Osteoblast (primary cell): ENCODE measurements around the gene SLC25A25. TPM values are rescaled to one million over a fixed set of nuclear protein-coding genes. Genes with fewer than 3 reads are reported as not detected.
A peak's percentile ranks its signal among the peaks of the same experiment; 100 is the strongest.
"Not testable (repeated sequence)": the region's sequence is repeated elsewhere in the genome, so short reads cannot be mapped to it uniquely, and the experiment has no call there.

Source experiments
- DNase-seq: peaks from one replicate; pipeline ENCODE4 v3.0.0; 2011; ENCODE audit warnings: low spot score, mixed read lengths; ENCODE audit not compliant: insufficient read length; ENCODE audit errors: missing footprints
- H2AFZ ChIP-seq: 2 replicates; pipeline ENCODE4 v1.6.0; 2011; ENCODE audit warnings: mild to moderate bottlenecking, low read length
- H3K27ac ChIP-seq: 2 replicates; pipeline ENCODE4 v1.5.1; 2011; ENCODE audit warnings: mild to moderate bottlenecking, low read depth, low read length, moderate library complexity
- H3K27me3 ChIP-seq: 2 replicates; pipeline ENCODE4 v1.6.0; 2012; ENCODE audit warnings: mild to moderate bottlenecking, control low read depth, inconsistent platforms, low read length, moderate library complexity; ENCODE audit not compliant: insufficient read depth
- H3K36me3 ChIP-seq: 2 replicates; pipeline ENCODE4 v1.5.1; 2011; ENCODE audit warnings: mild to moderate bottlenecking, low read length, control low read depth, moderate library complexity; ENCODE audit not compliant: insufficient read depth
- H3K4me1 ChIP-seq: 2 replicates; pipeline ENCODE4 v1.5.1; 2011; ENCODE audit warnings: mild to moderate bottlenecking, low read length, control low read depth, moderate library complexity; ENCODE audit not compliant: insufficient read depth
- H3K4me2 ChIP-seq: 2 replicates; pipeline ENCODE4 v1.6.0; 2011; ENCODE audit warnings: mild to moderate bottlenecking, low read length; ENCODE audit not compliant: insufficient read depth
- H3K4me3 ChIP-seq: fragments of 200-600 bp; sonication (generic); 3 replicates; pipeline ENCODE4 v1.5.1; 2012; ENCODE audit warnings: mild to moderate bottlenecking, low read length, inconsistent platforms; ENCODE audit not compliant: insufficient read depth
- H3K79me2 ChIP-seq: 2 replicates; pipeline ENCODE4 v1.6.0; 2012; ENCODE audit warnings: mild to moderate bottlenecking, low read length, control low read depth, inconsistent platforms; ENCODE audit not compliant: insufficient read depth
- H3K9me3 ChIP-seq: 2 replicates; pipeline ENCODE4 v1.5.1; 2011; ENCODE audit warnings: low read depth, low read length, control low read depth
- H4K20me1 ChIP-seq: 2 replicates; pipeline ENCODE4 v1.6.0; 2012; ENCODE audit warnings: mild to moderate bottlenecking, low read length, control low read depth; ENCODE audit not compliant: insufficient read depth
- CTCF ChIP-seq: IDR thresholded peaks from 2 replicates; pipeline ENCODE4 v1.5.1; 2011; ENCODE audit warnings: mild to moderate bottlenecking, low read depth, low read length, moderate library complexity; ENCODE audit errors: extremely low read depth
- total RNA-seq: library from RNA; depleted of rRNA; stranded (reverse); fragments of >200 nt; gene quantifications from 2 replicates; pipeline ENCODE4 v1.2.3, GENCODE V29; 2012

The SLC25A25 gene
- total RNA-seq, 1 donor, result 13.4 TPM

DNA sequence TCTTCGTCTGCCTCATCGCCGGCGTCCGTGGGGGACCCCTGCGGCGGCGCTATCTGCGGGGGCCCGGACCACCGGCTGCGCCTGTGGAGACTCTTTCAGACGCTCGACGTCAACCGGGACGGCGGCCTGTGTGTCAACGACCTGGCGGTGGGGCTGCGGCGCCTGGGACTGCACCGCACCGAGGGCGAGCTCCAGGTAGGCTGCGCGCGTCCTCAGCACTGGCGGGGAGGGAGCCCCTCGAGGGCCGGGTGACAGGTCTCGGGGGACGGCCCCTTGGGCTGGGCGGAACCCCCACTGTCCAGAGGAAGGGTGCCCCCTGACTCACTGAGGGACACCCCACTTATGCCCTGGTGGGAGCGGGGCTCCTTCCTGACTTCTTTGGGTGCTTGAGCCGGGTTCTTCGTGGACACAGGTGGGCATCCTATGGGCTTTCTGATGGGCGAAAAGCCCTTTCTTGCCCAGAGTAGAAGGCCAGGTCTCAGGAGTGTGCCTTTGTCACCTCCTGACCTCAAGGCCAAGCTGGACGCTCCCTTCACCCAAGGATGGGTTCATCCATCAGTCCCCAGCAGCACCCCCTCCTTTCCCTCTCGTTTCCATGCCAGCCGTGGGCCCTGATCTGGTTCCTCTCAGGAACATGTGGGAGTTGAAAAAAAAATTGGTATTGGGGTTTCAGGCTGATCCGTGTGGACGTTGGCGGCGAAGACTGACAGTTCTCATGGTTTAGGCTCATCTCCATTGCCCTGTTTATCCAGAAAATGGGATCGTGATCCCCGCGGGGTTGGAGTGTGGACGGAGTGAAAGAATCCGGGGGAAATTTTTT lies 564 bp downstream of the SLC25A25 start:
- Histone ChIP-seq H3K4me2 (peak overlapping the region; percentile 98), H2AFZ (peak overlapping the region; percentile 67), H3K9me3 (no peaks in the 10 kb centered on the region), H3K4me1 (peaks cover 45% of the 10 kb centered on the region), H3K27me3 (no peaks in the 10 kb centered on the region), H3K36me3 (no peaks in the 10 kb centered on the region), H3K4me3 (peak overlapping the region; percentile 84), H3K27ac (peak overlapping the region; percentile 75), H3K79me2 (peaks cover 64% of the 10 kb centered on the region), H4K20me1 (no peaks in the 10 kb centered on the region)
- no peak for DNase-seq
- no peak for TF ChIP-seq CTCF

DNA sequence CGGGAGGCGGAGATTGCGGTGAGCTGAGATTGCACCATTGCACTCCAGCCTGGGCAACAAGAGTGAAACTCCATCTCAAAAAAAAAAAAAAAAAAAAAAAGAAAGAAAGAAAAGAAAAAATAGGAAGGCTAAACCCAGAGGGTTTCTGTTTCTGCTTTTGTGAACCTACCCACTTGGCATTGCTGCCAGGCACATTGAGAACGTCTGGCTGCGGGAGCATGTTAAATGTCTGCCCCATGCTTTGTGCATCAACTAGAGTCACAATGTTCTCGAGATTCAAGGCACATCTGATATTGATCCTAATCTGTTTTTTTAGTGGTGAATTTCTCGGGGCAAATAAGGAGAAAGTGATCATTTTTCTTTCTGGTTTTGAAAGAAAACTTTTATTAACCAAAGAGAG lies 2.8 kb downstream of the SLC25A25 start:
- no peak for DNase-seq
- H3K27me3 ChIP-seq, result no peaks in the 10 kb centered on the region

DNA sequence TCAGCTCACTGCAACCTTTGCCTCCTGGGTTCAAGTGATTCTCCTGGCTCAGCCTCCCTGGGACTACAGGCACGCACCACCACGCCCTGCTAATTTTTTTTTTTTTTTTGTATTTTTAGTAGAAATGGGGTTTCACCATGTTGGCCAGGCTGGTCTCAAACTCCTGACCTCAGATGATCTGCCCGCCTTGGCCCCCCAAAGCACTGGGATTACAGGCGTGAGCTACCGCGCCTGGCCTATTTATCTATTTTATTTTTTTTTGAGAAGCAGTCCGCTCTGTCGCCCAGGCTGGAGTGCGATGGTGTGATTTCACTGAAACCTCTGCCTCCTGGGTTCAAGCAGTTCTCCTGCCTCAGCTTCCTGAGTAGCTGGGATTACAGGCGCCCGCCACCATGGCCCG lies 3.4 kb downstream of the SLC25A25 start:
- DNase-seq, H3K36me3 ChIP-seq, H2AFZ ChIP-seq, H3K4me2 ChIP-seq, H3K4me3 ChIP-seq, H3K27me3 ChIP-seq, H3K9me3 ChIP-seq, H4K20me1 ChIP-seq: not testable (repeated sequence)
- Histone ChIP-seq H3K27ac (peak overlapping the region; percentile 87), H3K79me2 (peaks cover 75% of the 10 kb centered on the region), H3K4me1 (peaks cover 33% of the 10 kb centered on the region)

More for the DNA sequence above, 2.8 kb downstream of the SLC25A25 start:
- peak overlapping the region; percentile 24 for H3K27ac ChIP-seq
- no peaks in the 10 kb centered on the region for H4K20me1 ChIP-seq
- no peak overlapping the region for H2AFZ ChIP-seq
- peaks cover 78% of the 10 kb centered on the region for H3K79me2 ChIP-seq
- no peaks in the 10 kb centered on the region for H3K9me3 ChIP-seq
- H3K4me1 ChIP-seq, result peaks cover 39% of the 10 kb centered on the region
- TF ChIP-seq CTCF, result no peak
- H3K4me3 ChIP-seq, result no peak overlapping the region
- peak overlapping the region; percentile 10 for H3K4me2 ChIP-seq
- H3K36me3 ChIP-seq, result no peaks in the 10 kb centered on the region

- peaks cover 28% of the 10 kb centered on the region for H3K4me1 ChIP-seq
- H3K4me3 ChIP-seq, result peak overlapping the region; percentile 29
- peak overlapping the region; percentile 52 for H2AFZ ChIP-seq
These were observed 4.4 kb downstream of the SLC25A25 start for GRCh38 chr9:128072144-128073021.

More at GRCh38 chr9:128072144-128073021, 4.4 kb downstream of the SLC25A25 start:
- no peaks in the 10 kb centered on the region for H3K27me3 ChIP-seq
- H4K20me1 ChIP-seq, result no peaks in the 10 kb centered on the region
- TF ChIP-seq CTCF, result no peak
- no peaks in the 10 kb centered on the region for H3K36me3 ChIP-seq
- H3K27ac ChIP-seq, result peak overlapping the region; percentile 87
- peak; percentile 84 for DNase-seq
- no peaks in the 10 kb centered on the region for H3K9me3 ChIP-seq
- peaks cover 77% of the 10 kb centered on the region for H3K79me2 ChIP-seq
- peak overlapping the region; percentile 63 for H3K4me2 ChIP-seq
